Measurements from ENCODE around the gene GPRASP2. TPM values are rescaled to one million over a fixed set of nuclear protein-coding genes. Genes with fewer than 3 reads are reported as not detected.
"Not testable (repeated sequence)": the region's sequence is repeated elsewhere in the genome, so short reads cannot be mapped to it uniquely, and the experiment has no call there.

GPRASP2 gene
- 12.2 TPM for total RNA-seq

DNA sequence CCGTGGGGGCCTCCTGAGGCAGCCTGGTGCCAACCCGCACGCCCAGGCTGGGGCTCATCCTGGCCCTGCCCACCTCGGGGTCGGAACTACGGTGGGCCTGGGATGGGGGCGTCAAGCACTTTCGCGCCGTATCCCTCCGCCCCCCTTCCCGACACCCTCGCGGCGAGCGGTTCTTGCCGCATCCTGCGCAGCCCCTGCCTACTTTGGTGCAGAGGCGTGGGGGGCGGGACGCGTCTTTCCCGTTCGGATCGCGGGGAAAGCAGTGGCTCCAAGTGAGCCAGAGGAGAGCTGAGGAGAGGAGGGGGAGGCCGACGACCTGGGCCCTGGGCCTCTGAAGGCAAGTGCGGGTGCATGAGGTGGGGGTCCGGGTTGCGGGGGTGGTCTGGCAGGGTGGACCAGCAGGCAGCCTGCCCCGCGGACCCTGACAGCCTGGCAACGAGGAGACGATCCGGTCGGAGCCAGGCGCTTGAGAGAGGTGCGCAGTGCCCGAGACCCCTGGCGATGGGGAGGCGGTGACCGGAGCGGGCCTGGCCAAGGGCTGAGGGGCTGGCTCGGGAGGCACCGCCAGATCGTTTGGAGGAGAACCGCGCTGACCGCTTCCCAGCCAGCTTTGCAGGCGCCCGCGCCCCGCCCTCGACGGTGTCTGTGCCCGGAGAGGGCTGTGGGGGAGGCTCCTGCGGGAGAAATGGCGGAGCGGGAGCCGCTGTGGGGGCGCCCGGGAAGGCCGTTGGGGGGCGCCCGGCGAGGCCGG lies at the start of gene GPRASP2:
GPRASP2 (plus strand) TSS at position 233 of the 751 bp plus-strand sequence. CDS start 2,422 bp downstream, outside the sequence.
- DNase-seq (ENCODE audit: low spot score) = no peak

- DNase-seq (ENCODE audit: low spot score) = not testable (repeated sequence)
Measured at GRCh38 chrX:102663820-102664219, 48.4 kb upstream of the GPRASP2 start.

- not testable (repeated sequence) for DNase-seq (ENCODE audit: low spot score)
Measured at GRCh38 chrX:102667034-102667433, 45.2 kb upstream of the GPRASP2 start.

- no peak for DNase-seq (ENCODE audit: low spot score)
Measured at GRCh38 chrX:102669526-102669925, 42.7 kb upstream of the GPRASP2 start.

DNA sequence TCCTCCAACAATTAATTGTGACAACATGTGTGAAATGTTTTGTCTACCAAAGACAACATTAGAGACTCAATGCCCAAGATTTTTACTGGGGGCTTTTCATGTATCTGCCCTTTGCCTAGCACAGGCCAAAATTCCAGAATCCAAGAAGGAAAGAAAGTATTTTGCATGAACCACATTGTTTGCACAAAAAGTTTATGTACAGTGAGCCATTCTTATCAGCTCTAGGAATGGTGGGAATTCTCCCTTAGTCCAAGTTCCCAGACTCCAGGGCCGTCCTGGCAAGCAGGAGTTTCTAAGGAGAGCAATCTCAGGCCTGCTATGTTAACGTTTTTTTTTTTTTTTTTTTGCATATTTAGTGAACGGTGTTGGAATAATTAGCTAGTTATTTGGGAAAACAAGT lies 39.4 kb upstream of the GPRASP2 start:
- no peak for DNase-seq (ENCODE audit: low spot score)

DNA sequence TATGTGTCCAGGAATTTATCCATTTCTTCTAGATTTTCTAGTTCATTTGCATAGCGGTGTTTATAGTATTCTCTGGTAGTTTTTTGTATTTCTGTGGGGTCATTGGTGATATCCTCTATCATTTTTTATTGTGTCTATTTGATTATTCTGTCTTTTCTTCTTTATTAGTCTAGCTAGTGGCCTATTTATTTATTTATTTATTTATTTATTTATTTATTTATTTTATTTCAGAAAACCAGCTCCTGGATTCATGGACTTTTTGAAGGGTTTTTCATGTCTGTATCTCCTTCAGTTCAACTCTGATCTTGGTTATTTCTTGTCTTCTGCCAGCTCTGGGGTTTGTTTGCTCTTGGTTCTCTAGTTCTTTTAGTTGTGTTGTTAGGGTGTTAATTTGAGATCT lies 34.8 kb upstream of the GPRASP2 start:
- not testable (repeated sequence) for DNase-seq (ENCODE audit: low spot score)

DNA sequence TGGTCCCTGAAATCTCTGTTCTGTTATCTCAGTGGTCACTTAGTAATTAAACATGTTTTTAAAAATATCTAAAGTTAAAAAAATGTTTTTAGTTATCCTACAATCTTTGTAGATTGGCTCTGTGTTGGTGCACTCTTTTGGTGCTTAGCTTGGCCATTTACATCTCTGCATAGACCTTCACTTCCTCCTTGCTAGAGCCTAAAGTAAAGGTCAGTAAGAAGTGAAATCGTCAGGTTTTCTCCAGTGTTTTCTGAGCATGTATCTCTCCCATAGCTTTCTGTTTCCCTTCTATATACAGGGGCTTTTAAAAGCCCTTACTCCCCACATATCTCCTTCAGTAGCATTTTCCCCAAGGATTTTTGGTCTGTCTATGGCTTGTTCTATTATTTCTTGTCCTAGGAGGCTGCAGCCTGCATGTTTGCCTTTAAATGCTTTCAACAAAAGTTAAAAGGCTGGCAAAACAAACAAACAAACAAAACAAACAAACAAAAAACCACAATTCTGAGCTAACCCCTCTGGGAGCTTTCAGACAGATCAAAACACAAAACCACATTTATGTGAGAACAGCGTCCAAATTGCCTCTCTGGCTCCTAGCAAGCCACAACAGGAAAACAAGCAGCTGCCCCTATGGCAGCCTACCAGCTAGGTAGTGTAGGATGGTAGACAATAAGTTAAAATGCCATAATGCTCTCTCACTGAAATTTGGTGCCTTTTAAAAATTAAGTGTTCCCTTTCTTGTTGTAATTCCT lies 27.3 kb upstream of the GPRASP2 start:
- no peak for DNase-seq (ENCODE audit: low spot score)

DNA sequence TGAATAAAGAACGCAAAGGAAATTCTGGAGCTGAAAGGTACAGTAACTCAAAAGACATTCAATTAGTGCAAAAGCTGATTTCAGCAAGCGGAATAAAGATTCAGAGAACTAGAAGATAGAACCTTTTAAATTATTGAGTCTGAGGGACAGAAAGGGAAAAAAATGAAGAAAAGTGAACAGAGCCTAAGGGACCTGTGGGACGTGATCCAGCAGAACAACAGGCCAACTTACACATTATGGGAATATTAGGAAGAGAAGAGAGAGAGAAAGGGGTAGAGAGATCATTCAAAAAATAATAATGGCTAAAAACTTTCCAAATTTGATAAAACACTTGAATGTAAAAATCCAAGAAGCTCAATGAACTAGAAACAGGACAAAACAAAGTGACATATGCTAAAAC lies 17.5 kb upstream of the GPRASP2 start:
- DNase-seq (ENCODE audit: low spot score) = no peak

DNA sequence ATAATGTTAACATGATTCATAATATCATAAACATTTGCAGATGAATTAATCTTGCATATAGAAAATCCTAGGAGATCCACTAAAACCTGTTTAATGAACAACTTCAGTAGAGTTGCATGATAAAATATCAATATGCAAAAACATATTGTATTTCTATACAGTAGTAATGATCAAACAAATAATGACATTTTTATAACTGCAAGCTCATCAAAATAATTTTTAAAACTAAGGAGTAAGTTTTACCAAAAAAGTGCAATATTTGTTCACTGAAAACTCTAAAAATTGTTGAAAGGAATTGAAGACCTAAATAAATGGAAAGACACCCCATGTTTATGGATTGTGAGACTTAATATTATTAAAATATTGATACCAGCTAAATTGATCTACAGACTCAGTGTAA lies 15.9 kb upstream of the GPRASP2 start:
- DNase-seq (ENCODE audit: low spot score) = no peak

DNA sequence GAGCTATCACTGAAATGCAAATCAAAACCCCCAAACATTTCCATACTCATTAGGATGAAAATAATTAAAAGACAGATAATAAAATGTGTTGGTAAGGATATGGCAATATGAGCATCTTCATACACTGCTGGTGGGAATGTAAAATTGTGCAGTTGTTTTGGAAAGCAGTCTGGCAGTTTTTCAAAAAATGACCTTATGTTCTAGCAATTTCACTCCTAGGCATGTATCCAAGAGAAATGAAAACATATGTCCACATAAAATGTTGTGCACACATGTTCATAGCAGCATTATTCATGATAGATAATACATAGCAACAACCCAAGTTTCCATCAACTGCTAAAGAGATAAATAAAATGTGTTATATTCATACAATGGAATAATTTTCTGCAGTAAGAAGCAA lies 14.8 kb upstream of the GPRASP2 start:
- no peak for DNase-seq (ENCODE audit: low spot score)

DNA sequence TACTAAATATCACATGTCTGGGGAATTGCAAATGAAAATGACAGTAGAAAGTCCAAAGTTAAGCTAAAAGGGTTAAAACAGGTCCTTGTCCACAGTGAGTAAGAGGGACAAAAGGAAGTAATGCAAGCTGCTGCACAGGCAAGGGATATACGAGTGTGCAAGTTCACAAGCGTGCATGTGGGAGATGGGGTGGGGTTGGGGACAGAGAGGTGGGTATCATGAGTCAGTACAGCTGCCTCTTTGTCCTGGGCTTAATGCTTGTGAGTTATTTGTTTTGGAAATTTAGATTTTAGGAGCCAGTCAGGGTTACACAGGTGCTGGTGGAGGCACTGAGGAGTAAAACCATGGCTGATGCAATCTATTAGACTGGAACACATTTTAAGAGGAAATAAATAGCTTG lies 3.3 kb upstream of the GPRASP2 start:
- no peak for DNase-seq (ENCODE audit: low spot score)

- no peak for DNase-seq (ENCODE audit: low spot score)
Measured at GRCh38 chrX:102711872-102712215, 404 bp upstream of the GPRASP2 start.

DNA sequence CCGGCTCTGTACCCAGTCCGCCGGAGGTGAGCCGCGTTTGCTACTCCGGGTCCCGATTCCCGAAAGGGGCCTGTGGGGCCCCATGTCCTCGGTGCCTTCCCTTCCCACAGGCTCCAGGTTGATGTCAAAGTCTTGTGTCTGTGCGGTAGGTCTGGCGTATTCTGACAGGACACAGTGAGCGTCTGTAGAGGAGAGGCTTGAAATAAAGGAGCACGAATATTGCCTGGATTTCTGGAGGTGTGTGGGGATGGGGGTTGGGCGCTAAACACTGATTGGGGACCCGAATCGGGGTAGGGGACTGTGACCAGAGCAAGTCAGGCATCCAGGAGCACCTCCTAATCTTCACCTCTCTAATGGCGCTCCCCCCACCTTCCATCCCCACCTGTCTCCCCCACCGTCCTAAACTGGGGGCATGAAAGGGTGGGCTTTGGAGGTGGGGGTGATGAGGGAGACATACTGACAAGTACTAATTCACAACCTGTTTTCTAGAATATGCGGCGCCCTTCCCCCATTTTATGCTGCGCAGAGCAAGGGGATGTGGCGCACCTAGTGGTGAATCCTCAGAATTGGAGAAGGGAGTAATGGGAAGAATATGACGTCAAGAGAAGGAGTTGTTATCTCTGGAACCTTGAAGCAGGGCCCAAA lies 855 bp downstream of the GPRASP2 start:
- peak; percentile 63 for DNase-seq (ENCODE audit: low spot score)

DNA sequence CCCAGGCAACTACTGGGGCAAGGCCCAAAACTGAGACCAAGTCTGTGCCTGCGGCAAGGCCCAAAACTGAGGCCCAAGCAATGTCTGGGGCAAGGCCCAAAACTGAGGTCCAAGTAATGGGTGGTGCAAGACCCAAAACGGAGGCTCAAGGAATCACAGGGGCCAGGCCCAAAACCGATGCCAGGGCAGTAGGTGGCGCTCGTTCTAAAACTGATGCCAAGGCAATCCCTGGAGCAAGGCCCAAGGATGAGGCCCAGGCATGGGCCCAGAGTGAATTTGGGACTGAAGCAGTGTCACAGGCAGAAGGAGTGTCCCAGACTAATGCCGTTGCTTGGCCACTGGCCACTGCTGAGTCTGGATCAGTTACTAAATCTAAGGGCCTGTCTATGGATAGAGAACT lies 2.7 kb downstream of the GPRASP2 start:
- DNase-seq (ENCODE audit: low spot score) = no peak

- no peak for DNase-seq (ENCODE audit: low spot score)
Measured at GRCh38 chrX:102715967-102716366, 3.7 kb downstream of the GPRASP2 start.

DNA sequence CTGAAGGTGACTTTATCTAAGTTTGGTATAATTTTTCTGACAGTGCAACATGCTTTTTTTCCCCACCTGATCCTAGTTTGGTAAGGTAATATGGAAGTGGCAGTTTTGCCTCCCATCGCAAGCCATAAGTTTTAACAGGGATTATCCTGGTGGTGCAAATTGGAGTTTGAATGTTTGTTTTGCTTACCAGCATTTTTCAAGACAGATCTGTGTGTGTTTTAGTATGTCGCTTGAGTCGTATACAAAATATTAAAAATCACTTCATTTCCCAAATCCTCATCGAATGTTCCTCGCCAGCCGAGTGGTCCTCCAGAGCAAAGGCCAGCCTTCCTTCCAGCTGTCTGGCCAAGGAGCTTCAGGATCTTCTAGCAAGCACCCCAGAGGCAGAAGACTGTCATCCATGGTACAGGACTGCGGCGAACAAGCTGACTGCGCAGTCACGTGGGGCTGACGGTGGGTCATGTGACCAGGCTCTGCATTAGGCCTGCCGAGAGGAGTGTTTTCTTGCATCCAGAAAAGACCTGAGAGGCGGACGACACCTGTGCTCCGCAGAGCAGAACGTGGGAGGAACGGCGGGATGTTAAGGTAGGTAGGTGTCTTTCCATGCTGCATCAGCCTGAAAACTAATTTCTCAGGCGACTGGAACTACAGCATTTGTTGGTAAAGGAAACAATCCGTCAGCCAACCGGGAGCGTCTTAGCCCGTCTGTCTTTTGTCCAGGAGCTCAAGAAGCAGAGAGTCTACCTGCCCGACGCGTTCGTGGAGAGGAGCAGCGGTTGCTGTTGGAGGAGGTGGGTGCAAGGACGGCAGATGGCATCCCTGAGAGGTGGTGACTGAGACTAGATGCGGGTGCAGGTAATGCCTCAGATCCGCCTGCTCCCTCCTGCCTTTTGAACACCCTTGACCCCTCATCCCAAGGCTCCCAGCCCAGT lies 8.3 kb downstream of the GPRASP2 start, which contains the start of gene GPRASP3:
GPRASP3 (plus strand) TSS at position 507 of the 932 bp plus-strand sequence. CDS start 28,253 bp downstream, outside the sequence.
- DNase-seq (ENCODE audit: low spot score) = peak; percentile 76

GRCh38 chrX:102721169-102721506 lies 8.9 kb downstream of the GPRASP2 start:
- DNase-seq (ENCODE audit: low spot score) = not testable (repeated sequence)

- DNase-seq (ENCODE audit: low spot score) = no peak
Measured at GRCh38 chrX:102723456-102723855, 11.2 kb downstream of the GPRASP2 start.

DNA sequence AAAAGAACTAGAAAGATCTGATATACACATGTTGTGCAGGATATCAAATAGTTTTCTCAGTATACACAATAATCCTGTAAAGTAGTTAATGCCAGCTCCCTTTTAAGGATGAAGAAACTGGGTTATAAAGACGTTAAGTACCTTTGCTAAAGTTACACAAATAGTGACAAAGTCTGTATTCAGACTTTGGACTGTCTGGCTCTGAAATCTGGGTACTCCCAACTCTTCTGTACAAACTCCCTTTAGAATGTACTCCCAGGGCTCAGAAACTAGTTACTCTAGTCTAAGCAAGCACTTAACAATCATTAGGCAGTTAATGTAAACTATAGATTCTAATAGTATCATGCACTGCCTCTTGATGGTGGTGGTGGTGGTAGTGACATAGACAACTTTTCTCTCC lies 15.5 kb downstream of the GPRASP2 start:
- DNase-seq (ENCODE audit: low spot score) = no peak

DNA sequence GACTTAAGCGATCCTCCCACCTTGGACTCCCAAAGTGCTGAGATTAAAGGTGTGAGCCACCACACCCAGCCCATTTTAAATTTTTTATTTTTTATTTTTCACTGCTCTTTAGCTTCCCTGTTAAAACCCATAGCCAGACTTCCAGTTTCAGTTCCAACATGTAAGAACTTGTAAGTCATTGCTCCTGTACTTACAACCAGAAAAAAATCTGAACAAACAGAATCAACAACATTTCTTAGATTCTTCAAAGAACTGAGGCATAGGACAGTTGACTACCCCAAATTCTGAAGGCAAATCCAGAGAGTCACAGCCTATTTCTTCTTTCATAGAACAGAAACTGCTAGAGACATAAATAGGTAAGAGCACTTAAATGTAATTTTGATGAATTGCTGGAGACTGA lies 16.4 kb downstream of the GPRASP2 start:
- no peak for DNase-seq (ENCODE audit: low spot score)

DNA sequence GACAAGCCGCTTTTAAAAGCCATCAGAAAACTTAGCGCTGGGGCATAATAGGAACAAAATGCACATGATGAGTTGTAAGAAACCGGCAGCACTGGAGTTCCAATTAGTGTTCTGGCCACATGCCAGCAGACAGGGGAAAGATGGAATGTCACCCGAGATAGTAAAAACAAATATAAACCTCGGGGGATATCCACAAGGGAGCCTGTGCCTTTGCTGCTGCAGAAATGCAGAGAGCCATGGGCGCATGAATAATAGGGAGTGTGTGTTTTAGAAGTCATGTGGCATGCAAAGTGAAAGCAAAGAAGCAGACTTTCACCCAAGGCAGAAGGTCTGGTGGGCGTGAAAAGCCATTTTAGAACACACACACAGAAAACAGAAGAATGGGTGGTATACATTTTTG lies 27.4 kb downstream of the GPRASP2 start:
- no peak for DNase-seq (ENCODE audit: low spot score)

DNA sequence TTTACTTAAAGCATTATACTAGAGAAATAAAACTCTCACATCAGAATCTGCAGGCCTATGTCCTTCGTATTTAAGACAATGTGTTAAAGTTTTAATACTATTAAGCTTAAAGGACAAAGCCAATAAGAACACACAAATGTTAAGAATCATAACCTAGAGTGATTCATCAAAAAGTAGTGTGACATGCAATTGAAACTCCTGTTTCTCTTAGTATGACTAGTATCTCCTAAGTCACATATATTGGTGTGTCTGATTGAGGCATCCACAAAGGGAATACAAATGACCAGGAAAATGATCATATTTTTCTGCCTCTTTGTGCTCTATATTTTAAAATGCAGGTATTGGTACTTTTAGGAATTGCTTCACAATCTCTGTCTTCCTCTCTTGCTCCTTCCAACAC lies 32.1 kb downstream of the GPRASP2 start:
- DNase-seq (ENCODE audit: low spot score) = no peak
